CD4-positive, CD25-positive, alpha-beta regulatory T cell (primary cell): Measurements from ENCODE around the gene DNMT3L. TPM values are rescaled to one million over a fixed set of nuclear protein-coding genes. Genes with fewer than 3 reads are reported as not detected.
"Not testable (repeated sequence)": the region's sequence is repeated elsewhere in the genome, so short reads cannot be mapped to it uniquely, and the experiment has no call there.

Experiments
- ATAC-seq, 2 donors: fragments of 150-1000 bp; cut with Tn5 transposase; one replicate each; pipeline ENCODE4 v1.10.0; 2021; ENCODE audit warnings: low read depth in 2 of 2, moderate number of reproducible peaks in 2 of 2, moderate library complexity in 1 of 2
- DNase-seq, 3 donors: peaks; one replicate each; pipeline versions ENCODE4 v3.0.0 to v3.0.0-alpha.2; 2012 to 2022; ENCODE audit warnings: mixed read lengths in 1 of 3
- H3K27ac ChIP-seq: one replicate; pipeline ENCODE4 v1.7.0; 2013; ENCODE audit warnings: mild to moderate bottlenecking, low read length; ENCODE audit not compliant: insufficient read depth, poor library complexity, severe bottlenecking
- H3K27me3 ChIP-seq: one replicate; pipeline ENCODE4 v1.7.0; 2013; ENCODE audit warnings: low read length; ENCODE audit not compliant: control insufficient read depth, insufficient read depth
- H3K36me3 ChIP-seq: one replicate; pipeline ENCODE4 v1.7.0; 2013; ENCODE audit warnings: mild to moderate bottlenecking, low read length, moderate library complexity; ENCODE audit not compliant: control insufficient read depth, insufficient read depth
- H3K4me1 ChIP-seq: 2 replicates; pipeline ENCODE4 v1.7.0; 2013; ENCODE audit warnings: mild to moderate bottlenecking, low read length; ENCODE audit not compliant: insufficient read depth, control insufficient read depth, poor library complexity, severe bottlenecking
- H3K4me3 ChIP-seq: one replicate; pipeline ENCODE4 v1.7.0; 2013; ENCODE audit warnings: low read depth, mild to moderate bottlenecking, low read length, moderate library complexity
- H3K9me3 ChIP-seq, 2 experiments: 1 replicate in 1 of 2; 2 replicates in 1 of 2; pipeline ENCODE4 v1.7.0; 2013; ENCODE audit warnings: low read length in 2 of 2, mild to moderate bottlenecking in 1 of 2, moderate library complexity in 1 of 2; ENCODE audit not compliant: control insufficient read depth in 2 of 2
- H3K27ac Mint-ChIP-seq, 3 donors: one replicate each; pipeline ENCODE4 v1.8.0; 2020 to 2022; ENCODE audit warnings: mild to moderate bottlenecking in 3 of 3, mixed read lengths in 3 of 3, moderate library complexity in 2 of 3
- H3K27me3 Mint-ChIP-seq: one replicate; pipeline ENCODE4 v1.8.0; 2022; ENCODE audit warnings: mild to moderate bottlenecking, mixed read lengths
- H3K36me3 Mint-ChIP-seq: one replicate; pipeline ENCODE4 v1.8.0; 2020; ENCODE audit warnings: mixed read lengths
- H3K4me1 Mint-ChIP-seq, 4 donors: one replicate each; pipeline ENCODE4 v1.8.0; 2020 to 2022; ENCODE audit warnings: mixed read lengths in 4 of 4, mild to moderate bottlenecking in 1 of 4
- H3K4me3 Mint-ChIP-seq, 4 donors: one replicate each; pipeline ENCODE4 v1.8.0; 2020 to 2022; ENCODE audit warnings: mild to moderate bottlenecking in 4 of 4, mixed read lengths in 4 of 4, moderate library complexity in 3 of 4
- H3K9me3 Mint-ChIP-seq, 7 donors: one replicate each; pipeline ENCODE4 v1.8.0; 2020 to 2022; ENCODE audit warnings: mixed read lengths in 7 of 7, mild to moderate bottlenecking in 3 of 7, moderate library complexity in 2 of 7
- polyA plus RNA-seq, 4 donors: library from polyadenylated mRNA; unstranded; fragments of 300-500 nt; fragmentation: Illumina TruSeq; gene quantifications; one replicate each; pipeline ENCODE4 v1.2.3, GENCODE V29; 2021
- total RNA-seq: library from RNA; stranded (reverse); gene quantifications from one replicate; pipeline ENCODE4 v1.2.3, GENCODE V29; 2022

DNMT3L gene
- total and polyA plus RNA-seq, 5 donors from 2014 or later, result not detected

- H3K27ac Mint-ChIP-seq, result peak overlapping the region in 1 of 3 donors; percentile 43
- not testable (repeated sequence) for H3K9me3 ChIP-seq, H3K27ac ChIP-seq, H3K27me3 ChIP-seq, ATAC-seq, H3K27me3 Mint-ChIP-seq, H3K4me3 ChIP-seq, H3K36me3 Mint-ChIP-seq, H3K4me1 ChIP-seq, DNase-seq, H3K4me3 Mint-ChIP-seq, H3K36me3 ChIP-seq, H3K4me1 Mint-ChIP-seq, H3K9me3 Mint-ChIP-seq
Measured at GRCh38 chr21:44199997-44200396, 61.7 kb downstream of the DNMT3L start.

- no peak for ATAC-seq
- no peaks in the 10 kb centered on the region for H3K9me3 ChIP-seq
- H3K27me3 ChIP-seq, result no peaks in the 10 kb centered on the region
- Mint-ChIP-seq H3K9me3 (no peaks in the 10 kb centered on the region), H3K4me1 (peaks cover 0 to 5% (median 0%) of the 10 kb centered on the region in 4 donors), H3K4me3 (no peak overlapping the region), H3K27ac (peak overlapping the region in 1 of 3 donors; percentile 36), H3K36me3 (no peaks in the 10 kb centered on the region), H3K27me3 (no peaks in the 10 kb centered on the region)
- no peaks in the 10 kb centered on the region for H3K36me3 ChIP-seq
- no peak overlapping the region for H3K27ac ChIP-seq
- no peak overlapping the region for H3K4me3 ChIP-seq
- no peaks in the 10 kb centered on the region for H3K4me1 ChIP-seq
- DNase-seq, result no peak
Measured at GRCh38 chr21:44199448-44199847, 62.2 kb downstream of the DNMT3L start.

GRCh38 chr21:44197156-44197516 lies 64.6 kb downstream of the DNMT3L start:
- H3K9me3 Mint-ChIP-seq, H3K27me3 ChIP-seq, H3K27ac ChIP-seq, DNase-seq, H3K36me3 Mint-ChIP-seq, H3K4me1 Mint-ChIP-seq, H3K36me3 ChIP-seq, ATAC-seq, H3K27ac Mint-ChIP-seq, H3K4me3 ChIP-seq, H3K4me3 Mint-ChIP-seq, H3K9me3 ChIP-seq, H3K4me1 ChIP-seq, H3K27me3 Mint-ChIP-seq: not testable (repeated sequence)

Other genes starting within 250 kb of the DNMT3L start
- gene TRAPPC10, start 249.6 kb downstream of the DNMT3L start, total RNA-seq, result 132 TPM
- gene TRAPPC10, start 249.6 kb downstream of the DNMT3L start, polyA plus RNA-seq, result 10 to 100 TPM; 13.5 to 18.7 (median 17.1) TPM
- gene PWP2, start 154.5 kb downstream of the DNMT3L start, total RNA-seq, result 17.6 TPM
- 10 to 100 TPM in 1 of 4 donors, 1 to 10 TPM in 1, under 1 TPM in 2; 0.78 to 15.7 (median 4.1) TPM for gene PWP2, start 154.5 kb downstream of the DNMT3L start, polyA plus RNA-seq
- 32.1 TPM for gene GATD3, start 128.2 kb downstream of the DNMT3L start, total RNA-seq
- 10 to 100 TPM in 2 of 4 donors, 1 to 10 TPM in 2; 3.9 to 51.4 (median 27.6) TPM for gene GATD3, start 128.2 kb downstream of the DNMT3L start, polyA plus RNA-seq
- gene ICOSLG, start 21.0 kb downstream of the DNMT3L start, total RNA-seq, result 22.6 TPM
- 1 to 10 TPM in 2 of 4 donors, under 1 TPM in 2; 0.49 to 2.0 (median 1.3) TPM for gene ICOSLG, start 21.0 kb downstream of the DNMT3L start, polyA plus RNA-seq
- 0.39 TPM for gene AIRE, start 24.0 kb upstream of the DNMT3L start, total RNA-seq
- 1 to 10 TPM in 1 of 4 donors, under 1 TPM in 3; 0.07 to 2.0 (median 0.33) TPM for gene AIRE, start 24.0 kb upstream of the DNMT3L start, polyA plus RNA-seq
- gene PFKL, start 38.2 kb upstream of the DNMT3L start, total RNA-seq, result 204 TPM
- 100 to 1,000 TPM; 125 to 185 (median 157) TPM for gene PFKL, start 38.2 kb upstream of the DNMT3L start, polyA plus RNA-seq
- 49.1 TPM for gene CFAP410, start 77.5 kb upstream of the DNMT3L start, total RNA-seq
- gene CFAP410, start 77.5 kb upstream of the DNMT3L start, polyA plus RNA-seq, result 10 to 100 TPM; 16.4 to 18.1 (median 17.1) TPM
- 3.1 TPM for gene TRPM2, start 91.7 kb upstream of the DNMT3L start, total RNA-seq
- gene TRPM2, start 91.7 kb upstream of the DNMT3L start, polyA plus RNA-seq, result 1 to 10 TPM in 2 of 4 donors, under 1 TPM in 2; 0.38 to 1.1 (median 0.79) TPM
- 1.6 TPM for gene LRRC3, start 193.6 kb upstream of the DNMT3L start, total RNA-seq
- under 1 TPM; 0.15 to 0.44 (median 0.38) TPM for gene LRRC3, start 193.6 kb upstream of the DNMT3L start, polyA plus RNA-seq